ENCODE results near the gene SLC22A23. TPM values are rescaled to one million over a fixed set of nuclear protein-coding genes. Genes with fewer than 3 reads are reported as not detected.

Gene SLC22A23
- polyA plus RNA-seq, 1 donor (not counting 4 experiments of a cell fraction or from before 2014, with no cell fraction given) = 4.3 TPM

GRCh38 chr6:3277251-3277650 lies 179.6 kb downstream of the SLC22A23 start:
- no peak overlapping the region for H2AFZ ChIP-seq (ENCODE audit: control insufficient read depth, low read length)
- DNase-seq (ENCODE audit: low read depth, low spot score) = no peak
- H3K9me3 ChIP-seq (ENCODE audit: control insufficient read depth, low read depth, low read length) = no peaks in the 10 kb centered on the region
- peaks cover 8% of the 10 kb centered on the region in 2 experiments for H3K36me3 ChIP-seq (ENCODE audit: control insufficient read depth in 2 of 2, extremely low read depth in 1 of 2, insufficient read depth in 2 of 2, low read length in 2 of 2)
- peaks cover 7% of the 10 kb centered on the region for H3K4me1 ChIP-seq (ENCODE audit: control insufficient read depth, extremely low read depth, insufficient read depth, low read length)
- no peaks in the 10 kb centered on the region for H3K9me1 ChIP-seq (ENCODE audit: control insufficient read depth, extremely low read depth, insufficient read depth, low read length)
- H3K27me3 ChIP-seq (ENCODE audit: control insufficient read depth, extremely low read depth, insufficient read depth, low read length) = no peaks in the 10 kb centered on the region
- no peak for TF ChIP-seq EZH2 (IDR thresholded peaks at IDR 0.05; ENCODE audit: low read length)
- TF ChIP-seq, protein P1, sequence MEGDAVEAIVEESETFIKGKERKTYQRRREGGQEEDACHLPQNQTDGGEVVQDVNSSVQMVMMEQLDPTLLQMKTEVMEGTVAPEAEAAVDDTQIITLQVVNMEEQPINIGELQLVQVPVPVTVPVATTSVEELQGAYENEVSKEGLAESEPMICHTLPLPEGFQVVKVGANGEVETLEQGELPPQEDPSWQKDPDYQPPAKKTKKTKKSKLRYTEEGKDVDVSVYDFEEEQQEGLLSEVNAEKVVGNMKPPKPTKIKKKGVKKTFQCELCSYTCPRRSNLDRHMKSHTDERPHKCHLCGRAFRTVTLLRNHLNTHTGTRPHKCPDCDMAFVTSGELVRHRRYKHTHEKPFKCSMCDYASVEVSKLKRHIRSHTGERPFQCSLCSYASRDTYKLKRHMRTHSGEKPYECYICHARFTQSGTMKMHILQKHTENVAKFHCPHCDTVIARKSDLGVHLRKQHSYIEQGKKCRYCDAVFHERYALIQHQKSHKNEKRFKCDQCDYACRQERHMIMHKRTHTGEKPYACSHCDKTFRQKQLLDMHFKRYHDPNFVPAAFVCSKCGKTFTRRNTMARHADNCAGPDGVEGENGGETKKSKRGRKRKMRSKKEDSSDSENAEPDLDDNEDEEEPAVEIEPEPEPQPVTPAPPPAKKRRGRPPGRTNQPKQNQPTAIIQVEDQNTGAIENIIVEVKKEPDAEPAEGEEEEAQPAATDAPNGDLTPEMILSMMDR (optimal IDR thresholded peaks at IDR 0.05 in 1 of 3, IDR thresholded peaks at IDR 0.05 in 1 of 3, conservative IDR thresholded peaks at IDR 0.05 in 1 of 3; ENCODE audit: extremely low read depth in 1 of 3, insufficient read depth in 2 of 3, low read length in 3 of 3) = no peak
- dilution Hi-C loops (cut with MboI; ENCODE audit: extremely low pct_ligation_motif_present, low sequenced_read_pairs) = no loop called here
- H3K4me2 ChIP-seq (ENCODE audit: control insufficient read depth, extremely low read depth, insufficient read depth, low read depth, low read length) = no peak overlapping the region
- no peaks in the 10 kb centered on the region for H3K79me2 ChIP-seq (ENCODE audit: control insufficient read depth, insufficient read depth, low read length)
- H3K9ac ChIP-seq (ENCODE audit: control insufficient read depth, extremely low read depth, insufficient read depth, low read length) = no peak overlapping the region
- no peak overlapping the region for H3K4me3 ChIP-seq (ENCODE audit: control insufficient read depth in 2 of 3, extremely low read depth in 1 of 3, insufficient read depth in 2 of 3, low read depth in 1 of 3, low read length in 3 of 3)
- FAIRE-seq = no peak
- H4K20me1 ChIP-seq (ENCODE audit: control insufficient read depth, extremely low read depth, insufficient read depth, low read length) = peaks cover 3% of the 10 kb centered on the region
- no peak overlapping the region for H3K27ac ChIP-seq (ENCODE audit: control insufficient read depth, insufficient read depth, low read length)

DNA sequence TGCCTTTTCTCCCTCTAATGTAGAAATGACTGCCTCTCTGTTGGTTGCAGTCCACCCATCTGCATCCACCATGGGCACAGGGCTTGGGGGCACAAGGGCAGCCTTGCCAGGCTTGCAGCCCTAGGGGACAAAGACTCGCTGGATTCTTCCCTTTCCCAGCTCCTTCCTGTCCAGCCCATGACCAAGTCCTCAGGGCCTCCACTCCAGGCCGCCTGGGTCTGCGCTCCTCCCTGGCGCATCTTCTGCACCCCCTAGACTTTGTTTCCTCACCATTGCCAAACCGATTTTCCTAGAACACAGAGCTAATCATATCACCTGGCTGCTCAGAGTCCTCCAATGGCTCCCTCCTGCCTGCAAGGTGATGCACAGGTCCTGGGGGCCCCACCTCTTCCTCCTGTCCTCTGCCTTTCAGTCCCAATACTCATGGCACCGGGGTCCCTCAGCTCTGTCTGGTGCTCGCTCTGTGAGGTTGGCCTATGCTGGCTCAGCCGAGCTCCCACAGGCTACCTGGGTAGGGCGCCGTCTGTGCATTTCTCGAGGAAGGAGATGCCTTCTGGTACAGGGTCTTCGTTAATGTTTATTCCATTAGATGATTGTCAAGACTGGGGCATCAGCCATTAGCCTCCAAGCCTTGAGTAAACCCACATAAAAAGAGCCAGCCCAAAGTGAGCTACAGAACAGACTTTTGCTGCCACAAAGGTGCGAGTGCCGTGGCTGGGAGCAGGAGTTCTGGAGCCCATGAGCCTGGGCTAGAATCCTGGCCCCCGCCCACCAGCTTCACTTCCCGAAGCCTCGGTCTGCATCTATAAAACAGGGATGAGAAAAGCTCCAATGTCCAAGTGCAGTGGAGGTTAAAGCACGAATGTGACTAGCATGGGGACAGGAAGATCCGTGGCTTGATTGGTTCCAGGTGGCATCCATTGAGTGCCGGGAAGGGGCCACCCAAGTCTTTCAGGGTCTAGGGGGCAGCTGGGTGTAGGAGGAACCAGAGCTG lies 180.4 kb downstream of the SLC22A23 start:
- no peak overlapping the region for H3K4me3 ChIP-seq (ENCODE audit: control insufficient read depth in 2 of 3, extremely low read depth in 1 of 3, insufficient read depth in 2 of 3, low read depth in 1 of 3, low read length in 3 of 3)
- peaks cover 10 to 13% of the 10 kb centered on the region in 2 experiments for H3K36me3 ChIP-seq (ENCODE audit: control insufficient read depth in 2 of 2, extremely low read depth in 1 of 2, insufficient read depth in 2 of 2, low read length in 2 of 2)
- dilution Hi-C loops (cut with MboI; ENCODE audit: extremely low pct_ligation_motif_present, low sequenced_read_pairs) = no loop called here
- H4K20me1 ChIP-seq (ENCODE audit: control insufficient read depth, extremely low read depth, insufficient read depth, low read length) = no peaks in the 10 kb centered on the region
- H3K4me1 ChIP-seq (ENCODE audit: control insufficient read depth, extremely low read depth, insufficient read depth, low read length) = no peaks in the 10 kb centered on the region
- no peak for DNase-seq (ENCODE audit: low read depth, low spot score)
- H3K4me2 ChIP-seq (ENCODE audit: control insufficient read depth, extremely low read depth, insufficient read depth, low read depth, low read length) = no peak overlapping the region
- H3K27ac ChIP-seq (ENCODE audit: control insufficient read depth, insufficient read depth, low read length) = no peak overlapping the region
- no peaks in the 10 kb centered on the region for H3K9me3 ChIP-seq (ENCODE audit: control insufficient read depth, low read depth, low read length)
- no peaks in the 10 kb centered on the region for H3K27me3 ChIP-seq (ENCODE audit: control insufficient read depth, extremely low read depth, insufficient read depth, low read length)
- no peaks in the 10 kb centered on the region for H3K9me1 ChIP-seq (ENCODE audit: control insufficient read depth, extremely low read depth, insufficient read depth, low read length)
- H3K9ac ChIP-seq (ENCODE audit: control insufficient read depth, extremely low read depth, insufficient read depth, low read length) = no peak overlapping the region
- H2AFZ ChIP-seq (ENCODE audit: control insufficient read depth, low read length) = no peak overlapping the region
- no peaks in the 10 kb centered on the region for H3K79me2 ChIP-seq (ENCODE audit: control insufficient read depth, insufficient read depth, low read length)
- TF ChIP-seq, protein P1 (optimal IDR thresholded peaks at IDR 0.05 in 1 of 3, IDR thresholded peaks at IDR 0.05 in 1 of 3, conservative IDR thresholded peaks at IDR 0.05 in 1 of 3; ENCODE audit: extremely low read depth in 1 of 3, insufficient read depth in 2 of 3, low read length in 3 of 3) = no peak
- no peak for TF ChIP-seq EZH2 (IDR thresholded peaks at IDR 0.05; ENCODE audit: low read length)
- FAIRE-seq = no peak

Data from keratinocyte (primary cell).